ENCODE data around the gene VPS37C. TPM values are rescaled to one million over a fixed set of nuclear protein-coding genes. Genes with fewer than 3 reads are reported as not detected.

Gene VPS37C
- total RNA-seq, 1 experiment from 2014 or later = 23.1 TPM

GRCh38 chr11:61119055-61119454 lies 42.2 kb downstream of the VPS37C start:
- TF ChIP-seq FOSL1 (IDR thresholded peaks at IDR 0.05; ENCODE audit: low read depth) (no peak), EZH2 (IDR thresholded peaks at IDR 0.05) (no peak), ZFX (IDR thresholded peaks at IDR 0.05) (no peak), SIN3A (IDR thresholded peaks at IDR 0.05; ENCODE audit: low read depth) (no peak), SRF (IDR thresholded peaks at IDR 0.05; ENCODE audit: low read depth) (no peak), ATF3 (IDR thresholded peaks at IDR 0.05) (no peak), ZBTB33 (IDR thresholded peaks at IDR 0.05; ENCODE audit: extremely low read depth, insufficient replicate concordance, low read length) (no peak), ZNF274 (IDR thresholded peaks at IDR 0.05; ENCODE audit: low read depth, low read length) (no peak), CTCF (IDR thresholded peaks at IDR 0.05 in 2 of 3, conservative IDR thresholded peaks at IDR 0.05 in 1 of 3; ENCODE audit: borderline replicate concordance in 1 of 3, insufficient read depth in 1 of 3, low read depth in 2 of 3, low read length in 2 of 3) (no peak), RAD21 (IDR thresholded peaks at IDR 0.05; ENCODE audit: low read depth) (no peak), REST (IDR thresholded peaks at IDR 0.05; ENCODE audit: low read depth) (no peak), CEBPB (IDR thresholded peaks at IDR 0.05; ENCODE audit: low read depth) (no peak), POLR2A (IDR thresholded peaks at IDR 0.05; ENCODE audit: borderline replicate concordance, extremely low read depth, insufficient read depth, insufficient read length) (no peak), MAX (IDR thresholded peaks at IDR 0.05) (no peak), YY1 (IDR thresholded peaks at IDR 0.05; ENCODE audit: extremely low read depth, insufficient replicate concordance, low read depth, low read length) (no peak)
- Histone ChIP-seq H3K36me3 (ENCODE audit: control insufficient read depth in 1 of 2, insufficient read depth in 2 of 2, low read length in 2 of 2) (no peaks in the 10 kb centered on the region), H3K27ac (ENCODE audit: low read depth, low read length) (no peak overlapping the region), H2AFZ (ENCODE audit: low read depth, low read length, poor library complexity, severe bottlenecking) (no peak overlapping the region), H3K4me2 (ENCODE audit: low read length) (no peak overlapping the region), H3K27me3 (ENCODE audit: insufficient read depth, low read length) (no peaks in the 10 kb centered on the region), H3K9me3 (ENCODE audit: control insufficient read depth in 1 of 2, insufficient read depth in 1 of 2, low read depth in 1 of 2, low read length in 2 of 2) (no peaks in the 10 kb centered on the region), H3K4me1 (ENCODE audit: control insufficient read depth in 1 of 2, insufficient read depth in 2 of 2, low read length in 2 of 2) (peaks cover 10% of the 10 kb centered on the region in 2 experiments), H3K4me3 (replicated peaks in 1 of 2; ENCODE audit: low read depth in 1 of 2, low read length in 2 of 2) (no peak overlapping the region), H3K79me2 (ENCODE audit: insufficient read depth, low read length) (no peaks in the 10 kb centered on the region), H3K9ac (ENCODE audit: low read length) (no peak overlapping the region), H4K20me1 (ENCODE audit: insufficient read depth) (no peaks in the 10 kb centered on the region), H3K9me2 (ENCODE audit: insufficient read depth) (no peaks in the 10 kb centered on the region)
- CTCF ChIA-PET = no interaction called here
- intact Hi-C loops (cut with micrococcal nuclease) = no loop called here
- RAD21 ChIA-PET (ENCODE audit: low non-redundant PET in 1 of 2, low total read pairs in 2 of 2, uncharacterized antibody in 2 of 2, unreplicated experiment in 2 of 2) = no interaction called here
- BruUV-seq (replicated peaks) = no TSS peak
- POLR2A ChIA-PET = no interaction called here
- DNase-seq (ENCODE audit: low read depth, low spot score) (no peak), ATAC-seq (0 out of 2 replicates have a peak, but pooled peaks have one; percentile 41)

All from HCT116 (cell line).